ENCODE results near the gene MYL7.

The MYL7 gene

GRCh38 chr7:44159824-44160630, 18.9 kb upstream of the MYL7 start:
- in situ Hi-C loops (cut with HindIII; ENCODE audit: low sequenced_read_pairs), result loop anchor here (5.0 kb wide), 1 partner anchor 52 kb away; no protein-coding TSS in a partner anchor
- H3K4me3 ChIP-seq (ENCODE audit: low read depth, low read length), result no peak overlapping the region
- TF ChIP-seq CTCF (IDR thresholded peaks at IDR 0.05; ENCODE audit: low read depth, low read length, missing control alignments), result no peak
- no peak for DNase-seq (ENCODE audit: low read depth)

- no peak for DNase-seq (ENCODE audit: low read depth)
- TF ChIP-seq CTCF (IDR thresholded peaks at IDR 0.05; ENCODE audit: low read depth, low read length, missing control alignments), result no peak
- no peak overlapping the region for H3K4me3 ChIP-seq (ENCODE audit: low read depth, low read length)
- in situ Hi-C loops (cut with HindIII; ENCODE audit: low sequenced_read_pairs), result loop anchor here (5.0 kb wide), 1 partner anchor 53 kb away; no protein-coding TSS in a partner anchor
Observed at GRCh38 chr7:44158873-44159631, 17.9 kb upstream of the MYL7 start.

- no peak overlapping the region for H3K4me3 ChIP-seq (ENCODE audit: low read depth, low read length)
- TF ChIP-seq CTCF (IDR thresholded peaks at IDR 0.05; ENCODE audit: low read depth, low read length, missing control alignments), result no peak
- in situ Hi-C loops (cut with HindIII; ENCODE audit: low sequenced_read_pairs), result loop anchor here (5.0 kb wide), 1 partner anchor 54 kb away; no protein-coding TSS in a partner anchor
- no peak for DNase-seq (ENCODE audit: low read depth)
Observed at GRCh38 chr7:44158096-44158872, 17.2 kb upstream of the MYL7 start.

- in situ Hi-C loops (cut with HindIII; ENCODE audit: low sequenced_read_pairs), result loop anchor here (5.0 kb wide), 1 partner anchor 55 kb away; no protein-coding TSS in a partner anchor
- no peak for TF ChIP-seq CTCF (IDR thresholded peaks at IDR 0.05; ENCODE audit: low read depth, low read length, missing control alignments)
- H3K4me3 ChIP-seq (ENCODE audit: low read depth, low read length), result no peak overlapping the region
- DNase-seq (ENCODE audit: low read depth), result no peak
Observed at GRCh38 chr7:44157116-44158080, 16.3 kb upstream of the MYL7 start.

- no peak overlapping the region for H3K4me3 ChIP-seq (ENCODE audit: low read depth, low read length)
- in situ Hi-C loops (cut with HindIII; ENCODE audit: low sequenced_read_pairs), result loop anchor here (5.0 kb wide), 1 partner anchor 56 kb away; no protein-coding TSS in a partner anchor
- DNase-seq (ENCODE audit: low read depth), result no peak
- TF ChIP-seq CTCF (IDR thresholded peaks at IDR 0.05; ENCODE audit: low read depth, low read length, missing control alignments), result no peak
Observed at GRCh38 chr7:44156453-44157010, 15.4 kb upstream of the MYL7 start.

Data from astrocyte of the cerebellum (primary cell).